H9 (cell line): Measurements from ENCODE around the gene LRFN3. TPM values are rescaled to one million over a fixed set of nuclear protein-coding genes. Genes with fewer than 3 reads are reported as not detected.

Experiments used
- DNase-seq: peaks from one replicate; pipeline ENCODE4 v3.0.0-alpha.2; 2017
- H2AFZ ChIP-seq: one replicate; pipeline ENCODE4 v1.6.1; 2013; ENCODE audit warnings: mild to moderate bottlenecking, low read length, control low read depth, moderate library complexity
- H2AK5ac ChIP-seq: 2 replicates; pipeline ENCODE4 v1.6.1; 2013; ENCODE audit warnings: low read length, control low read depth, mixed read lengths; ENCODE audit not compliant: insufficient read length
- H2BK120ac ChIP-seq: one replicate; pipeline ENCODE4 v1.6.1; 2013; ENCODE audit warnings: low read depth, mild to moderate bottlenecking, low read length, control low read depth, inconsistent platforms; ENCODE audit not compliant: poor library complexity, severe bottlenecking
- H2BK12ac ChIP-seq: 2 replicates; pipeline ENCODE4 v1.6.1; 2013; ENCODE audit warnings: low read length, control low read depth, mixed read lengths, low read depth; ENCODE audit not compliant: insufficient read length
- H2BK15ac ChIP-seq: 2 replicates; pipeline ENCODE4 v1.6.1; 2013; ENCODE audit warnings: low read depth, low read length, control low read depth
- H2BK20ac ChIP-seq: one replicate; pipeline ENCODE4 v1.6.1; 2013; ENCODE audit warnings: low read depth, mild to moderate bottlenecking, low read length, control low read depth, inconsistent platforms; ENCODE audit not compliant: poor library complexity, severe bottlenecking
- H2BK5ac ChIP-seq: 2 replicates; pipeline ENCODE4 v1.6.1; 2013; ENCODE audit warnings: low read length, control low read depth, mixed read lengths; ENCODE audit not compliant: insufficient read length
- H3K14ac ChIP-seq: 2 replicates; pipeline ENCODE4 v1.6.1; 2013; ENCODE audit warnings: low read length, control low read depth; ENCODE audit not compliant: insufficient read depth
- H3K18ac ChIP-seq: 2 replicates; pipeline ENCODE4 v1.6.1; 2013; ENCODE audit warnings: low read depth, mild to moderate bottlenecking, mixed read lengths, low read length, control low read depth; ENCODE audit not compliant: insufficient read length
- H3K23ac ChIP-seq: 2 replicates; pipeline ENCODE4 v1.6.1; 2013; ENCODE audit warnings: low read length, control low read depth, mixed read lengths, low read depth; ENCODE audit not compliant: insufficient read length
- H3K23me2 ChIP-seq: 2 replicates; pipeline ENCODE4 v1.6.1; 2013; ENCODE audit warnings: low read depth, mild to moderate bottlenecking, mixed read lengths, low read length, control low read depth; ENCODE audit not compliant: insufficient read length, poor library complexity, severe bottlenecking
- H3K27ac ChIP-seq: 2 replicates; pipeline ENCODE4 v1.5.1; 2013; ENCODE audit warnings: low read length, control low read depth, mixed read lengths, low read depth; ENCODE audit not compliant: insufficient read length
- H3K27me3 ChIP-seq: 2 replicates; pipeline ENCODE4 v1.6.1; 2013; ENCODE audit warnings: low read length, control low read depth, inconsistent platforms; ENCODE audit not compliant: insufficient read depth
- H3K4ac ChIP-seq: 2 replicates; pipeline ENCODE4 v1.6.1; 2013; ENCODE audit warnings: low read depth, mild to moderate bottlenecking, control low read depth, inconsistent platforms, low read length, moderate library complexity
- H3K4me1 ChIP-seq: 2 replicates; pipeline ENCODE4 v1.6.1; 2013; ENCODE audit warnings: low read length, control low read depth, inconsistent platforms; ENCODE audit not compliant: insufficient read depth
- H3K4me2 ChIP-seq: 2 replicates; pipeline ENCODE4 v1.6.1; 2013; ENCODE audit warnings: low read length, control low read depth, mixed read lengths; ENCODE audit not compliant: insufficient read length, insufficient read depth
- H3K56ac ChIP-seq: 2 replicates; pipeline ENCODE4 v1.6.1; 2013; ENCODE audit warnings: low read depth, mild to moderate bottlenecking, mixed read lengths, low read length, control low read depth; ENCODE audit not compliant: insufficient read length
- H3K79me1 ChIP-seq: 2 replicates; pipeline ENCODE4 v1.6.1; 2013; ENCODE audit warnings: low read depth, mild to moderate bottlenecking, moderate library complexity, low read length, control low read depth, inconsistent platforms; ENCODE audit not compliant: insufficient read depth, poor library complexity, severe bottlenecking
- H3K79me2 ChIP-seq: 2 replicates; pipeline ENCODE4 v1.6.1; 2013; ENCODE audit warnings: low read length, control low read depth, inconsistent platforms; ENCODE audit not compliant: insufficient read depth
- H3K9ac ChIP-seq: 2 replicates; pipeline ENCODE4 v1.6.1; 2013; ENCODE audit warnings: low read length, control low read depth, mixed read lengths; ENCODE audit not compliant: insufficient read length; ENCODE audit errors: extremely low read depth
- H3K9me3 ChIP-seq: one replicate; pipeline ENCODE4 v1.6.1; 2013; ENCODE audit warnings: low read depth, low read length, inconsistent platforms; ENCODE audit not compliant: control insufficient read depth
- H3T11ph ChIP-seq: one replicate; pipeline ENCODE4 v1.6.1; 2013; ENCODE audit warnings: mild to moderate bottlenecking, low read length, control low read depth, inconsistent platforms
- H4K20me1 ChIP-seq: one replicate; pipeline ENCODE4 v1.6.1; 2013; ENCODE audit not compliant: control insufficient read depth, insufficient read length, insufficient read depth
- H4K5ac ChIP-seq: 2 replicates; pipeline ENCODE4 v1.6.1; 2013; ENCODE audit warnings: low read depth, mild to moderate bottlenecking, mixed read lengths, low read length, control low read depth; ENCODE audit not compliant: insufficient read length
- H4K8ac ChIP-seq: replicated peaks from 2 replicates; pipeline ENCODE4 v1.6.1; 2013; ENCODE audit warnings: low read length, control low read depth, mixed read lengths, low read depth; ENCODE audit not compliant: insufficient read length
- H4K91ac ChIP-seq: 2 replicates; pipeline ENCODE4 v1.6.1; 2013; ENCODE audit warnings: low read depth, mild to moderate bottlenecking, moderate library complexity, mixed read lengths, low read length, control low read depth; ENCODE audit not compliant: insufficient read length
- H3K27ac Mint-ChIP-seq, 3 experiments: 2 replicates in 2 of 3; 3 replicates in 1 of 3; pipeline ENCODE4 v1.8.0; 2020 to 2021; ENCODE audit warnings: mixed read lengths in 3 of 3, mild to moderate bottlenecking in 1 of 3, moderate library complexity in 1 of 3
- H3K27me3 Mint-ChIP-seq: 2 replicates; pipeline ENCODE4 v1.8.0; 2021; ENCODE audit warnings: low read depth, mild to moderate bottlenecking, moderate library complexity, mixed read lengths
- H3K36me3 Mint-ChIP-seq, 3 experiments: 2 replicates in 2 of 3; 3 replicates in 1 of 3; pipeline ENCODE4 v1.8.0; 2020 to 2021; ENCODE audit warnings: low read depth in 3 of 3, mixed read lengths in 3 of 3; ENCODE audit not compliant: insufficient read depth in 1 of 3
- H3K4me1 Mint-ChIP-seq, 2 experiments: 2 replicates each; pipeline ENCODE4 v1.8.0; 2020; ENCODE audit warnings: mixed read lengths in 2 of 2
- H3K4me3 Mint-ChIP-seq, 2 experiments: 2 replicates in 1 of 2; 3 replicates in 1 of 2; pipeline ENCODE4 v1.8.0; 2020 to 2021; ENCODE audit warnings: mild to moderate bottlenecking in 2 of 2, mixed read lengths in 2 of 2, moderate library complexity in 1 of 2
- H3K9me3 Mint-ChIP-seq, 2 experiments: 2 replicates in 1 of 2; 3 replicates in 1 of 2; pipeline ENCODE4 v1.8.0; 2020; ENCODE audit warnings: mild to moderate bottlenecking in 2 of 2, mixed read lengths in 2 of 2, moderate library complexity in 1 of 2
- CTCF ChIP-seq: fragments of 200-600 bp; sonication (generic); conservative IDR thresholded peaks from 3 replicates; pipeline ENCODE4 v1.8.0; 2021; ENCODE audit warnings: antibody characterized with exemption, mild to moderate bottlenecking
- WGBS: extraction: QIAGEN DNeasy Blood & Tissue Kit; methylation state at CpG from one replicate; pipeline ENCODE4 v1.1.7; 2013; ENCODE audit warnings: missing lambda C conversion rate, low lambda C conversion rate, mixed read lengths; ENCODE audit not compliant: insufficient read length; ENCODE audit errors: extremely low coverage; 5-methylcytosine and 5-hydroxymethylcytosine counted together
- total RNA-seq: library from RNA; stranded (reverse); gene quantifications from 2 replicates; pipeline ENCODE4 v1.2.1, GENCODE V29; 2021

The LRFN3 gene
- total RNA-seq, 1 experiment from 2014 or later, result 20.5 TPM

GRCh38 chr19:35929876-35930275 is 6.3 kb upstream of the LRFN3 start:
- no peak for TF ChIP-seq CTCF
- Histone ChIP-seq H3K79me1 (no peaks in the 10 kb centered on the region), H3K79me2 (no peaks in the 10 kb centered on the region), H3K4me2 (no peak overlapping the region), H3K27ac (no peak overlapping the region), H2AFZ (no peak overlapping the region), H3K18ac (no peak overlapping the region), H3K56ac (no peak overlapping the region), H3T11ph (no peak overlapping the region), H4K8ac (no peak overlapping the region), H3K23ac (no peak overlapping the region), H3K9ac (no peak overlapping the region), H4K91ac (no peak overlapping the region), H3K27me3 (no peaks in the 10 kb centered on the region), H2AK5ac (no peak overlapping the region), H2BK120ac (no peak overlapping the region), H4K5ac (no peak overlapping the region), H2BK15ac (no peak overlapping the region), H2BK5ac (no peak overlapping the region), H3K23me2 (no peaks in the 10 kb centered on the region), H3K4me1 (no peaks in the 10 kb centered on the region), H3K9me3 (no peaks in the 10 kb centered on the region), H4K20me1 (no peaks in the 10 kb centered on the region), H2BK20ac (no peak overlapping the region), H2BK12ac (no peak overlapping the region), H3K4ac (no peak overlapping the region), H3K14ac (no peak overlapping the region)
- peaks cover 7% of the 10 kb centered on the region for H3K27me3 Mint-ChIP-seq
- H3K4me3 Mint-ChIP-seq, result no peak overlapping the region; a peak in 1 of 5 replicates
- WGBS, result no CpG with 5 or more reads among the region's 2 CpGs
- H3K9me3 Mint-ChIP-seq, result peaks cover 13% of the 10 kb centered on the region in 2 experiments; a peak in 4 of 5 replicates
- H3K4me1 Mint-ChIP-seq, result peaks cover 18 to 22% of the 10 kb centered on the region in 2 experiments
- H3K36me3 Mint-ChIP-seq, result peaks cover 0 to 8% (median 3%) of the 10 kb centered on the region in 3 experiments; a peak in 2 of 7 replicates
- H3K27ac Mint-ChIP-seq, result 0 out of 7 replicates have a peak overlapping the region, but pooled peaks of 1 of the 3 experiments have one; percentile 14
- DNase-seq, result no peak
